NCI-H2227 (cell line): ENCODE results near the gene BRSK1.
A peak's percentile ranks its signal among the peaks of the same experiment; 100 is the strongest.
"Not testable (repeated sequence)": the region's sequence is repeated elsewhere in the genome, so short reads cannot be mapped to it uniquely, and the experiment has no call there.

Experiments
- DNase-seq: peaks from one replicate; lab custom pipeline; 2025; ENCODE audit not compliant: unreplicated experiment; lab: John Stamatoyannopoulos, UW

BRSK1 gene

GRCh38 chr19:55325172-55325571 lies 41.4 kb downstream of the BRSK1 start, which contains the start of gene TMEM150B:
TMEM150B (minus strand) TSS chr19:55325341; CDS start chr19:55321036, 4,305 bp downstream.
- no peak for DNase-seq

- not testable (repeated sequence) for DNase-seq
These were observed 45.0 kb downstream of the BRSK1 start for GRCh38 chr19:55328774-55329318.

GRCh38 chr19:55329791-55330190 lies 46.0 kb downstream of the BRSK1 start:
- DNase-seq = not testable (repeated sequence)

- no peak for DNase-seq
These were observed 50.1 kb downstream of the BRSK1 start for GRCh38 chr19:55333870-55334269.

GRCh38 chr19:55336101-55336500 lies 52.3 kb downstream of the BRSK1 start:
- DNase-seq = no peak

GRCh38 chr19:55339105-55339888 lies 55.5 kb downstream of the BRSK1 start, which contains the start of gene KMT5C:
KMT5C (plus strand) TSS chr19:55339876; CDS start chr19:55341937, 2,061 bp downstream.
- peak; percentile 100 for DNase-seq

GRCh38 chr19:55339889-55340783 lies 56.3 kb downstream of the BRSK1 start:
- no peak for DNase-seq

- DNase-seq = peak; percentile 86
These were observed 57.0 kb downstream of the BRSK1 start for GRCh38 chr19:55340784-55341147.

GRCh38 chr19:55341171-55341588 lies 57.4 kb downstream of the BRSK1 start:
- DNase-seq = peak; percentile 88

- DNase-seq = no peak
These were observed 58.1 kb downstream of the BRSK1 start for GRCh38 chr19:55341595-55342531.

GRCh38 chr19:55344444-55344843 lies 60.6 kb downstream of the BRSK1 start:
- DNase-seq = no peak

GRCh38 chr19:55345101-55345817 lies 61.5 kb downstream of the BRSK1 start:
- no peak for DNase-seq

- peak; percentile 53 for DNase-seq
These were observed 62.3 kb downstream of the BRSK1 start for GRCh38 chr19:55345818-55346724.

- DNase-seq = no peak
These were observed 63.1 kb downstream of the BRSK1 start for GRCh38 chr19:55346725-55347441.

- no peak for DNase-seq
These were observed 63.7 kb downstream of the BRSK1 start for GRCh38 chr19:55347442-55348009.

GRCh38 chr19:55348317-55349034 lies 64.7 kb downstream of the BRSK1 start:
- DNase-seq = peak; percentile 76
